OCI-M2 (cell line): ENCODE data around the gene SEPSECS.

Experiments
- DNase-seq: peaks from one replicate; lab custom pipeline; 2025; ENCODE audit not compliant: unreplicated experiment; lab: John Stamatoyannopoulos, UW

The SEPSECS gene

DNA sequence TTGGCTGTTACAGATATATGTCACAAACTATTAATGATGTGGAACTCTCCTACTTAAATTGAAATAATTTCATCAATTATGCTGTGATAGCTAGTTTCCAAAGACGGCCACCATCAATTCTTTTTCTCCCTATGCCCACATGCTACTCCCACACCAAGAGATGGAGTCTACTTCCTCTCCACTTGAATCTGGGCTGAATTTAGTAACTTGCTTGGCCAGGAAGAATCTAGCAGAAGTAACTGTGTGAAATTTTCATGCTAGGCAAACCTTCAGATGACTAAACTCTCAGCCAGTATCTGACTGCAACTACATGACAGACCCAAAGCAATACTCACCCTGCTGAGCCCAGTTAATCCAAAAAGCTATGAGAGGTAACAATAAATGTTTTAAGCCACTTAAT is 3.2 kb downstream of the SEPSECS start:
- no peak for DNase-seq

DNA sequence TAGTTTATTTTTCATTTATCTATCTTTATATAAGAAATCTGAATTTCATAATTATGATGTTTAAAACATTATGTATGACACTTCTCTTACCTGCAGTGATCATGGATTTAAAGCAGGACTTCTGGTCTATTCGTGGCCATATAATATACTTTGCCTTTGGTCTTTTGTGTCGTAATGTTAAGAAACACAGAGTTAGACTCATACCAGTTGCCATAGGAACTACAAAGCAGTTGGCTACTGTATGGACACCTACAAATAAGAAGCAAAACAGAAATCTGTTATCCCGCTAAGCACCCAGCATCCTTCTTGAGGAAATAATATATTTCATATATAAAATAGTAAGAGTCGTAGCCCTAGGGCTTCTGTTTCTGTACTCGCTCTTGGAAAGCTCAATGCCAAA is 4.3 kb downstream of the SEPSECS start:
- no peak for DNase-seq

DNA sequence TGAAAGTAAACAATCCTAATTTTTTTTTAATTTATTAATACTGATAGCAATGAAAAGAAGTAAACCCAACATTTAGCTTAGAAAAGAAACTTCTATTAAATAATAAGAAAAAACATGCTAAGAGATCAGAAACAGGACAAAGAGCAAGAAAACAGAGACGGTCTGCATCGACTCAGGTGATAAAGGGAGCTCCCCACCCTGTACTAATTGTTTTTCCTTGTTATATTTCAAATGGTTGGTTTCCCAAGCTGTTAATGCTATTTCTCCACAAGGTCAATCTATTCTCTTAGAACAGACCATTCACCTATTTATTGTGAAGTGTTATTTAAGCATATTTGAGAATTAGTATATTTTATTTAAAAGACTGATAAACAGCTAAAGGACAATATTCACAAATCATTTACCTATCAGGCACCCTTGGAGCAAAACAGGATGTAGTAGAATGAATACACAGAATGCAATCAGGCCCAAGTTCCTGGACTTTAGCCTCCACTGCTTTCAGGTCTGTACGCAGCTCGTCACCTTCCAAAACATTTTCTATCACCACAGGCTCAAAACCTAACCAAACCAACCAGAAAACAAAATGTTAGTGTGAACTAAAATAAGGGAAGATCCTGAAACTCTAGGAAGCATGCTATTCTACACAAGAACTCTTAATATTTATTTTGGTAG is 5.5 kb downstream of the SEPSECS start:
- DNase-seq: no peak

- no peak for DNase-seq
Observed at GRCh38 chr4:25146076-25146475, 14.2 kb downstream of the SEPSECS start.

GRCh38 chr4:25144870-25145481 is 15.3 kb downstream of the SEPSECS start:
- no peak for DNase-seq

DNA sequence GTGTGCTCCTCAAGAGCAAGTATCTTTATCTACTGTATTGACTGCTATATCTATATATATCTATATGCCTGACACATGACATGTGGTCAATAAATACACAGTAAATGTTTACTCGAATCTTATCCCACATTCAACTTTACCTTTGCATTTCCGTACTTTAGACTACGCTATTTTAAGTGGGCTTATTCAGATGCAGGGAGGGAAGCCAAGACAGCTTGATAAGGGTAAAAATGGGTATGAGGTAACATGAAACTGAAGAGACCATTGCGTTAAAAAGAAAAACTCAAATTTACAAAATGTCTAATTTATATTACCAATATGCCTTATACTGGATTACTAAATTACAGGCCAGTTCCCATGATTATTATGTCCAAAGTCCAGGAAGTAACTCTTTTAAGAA is 17.8 kb downstream of the SEPSECS start:
- DNase-seq: no peak

DNA sequence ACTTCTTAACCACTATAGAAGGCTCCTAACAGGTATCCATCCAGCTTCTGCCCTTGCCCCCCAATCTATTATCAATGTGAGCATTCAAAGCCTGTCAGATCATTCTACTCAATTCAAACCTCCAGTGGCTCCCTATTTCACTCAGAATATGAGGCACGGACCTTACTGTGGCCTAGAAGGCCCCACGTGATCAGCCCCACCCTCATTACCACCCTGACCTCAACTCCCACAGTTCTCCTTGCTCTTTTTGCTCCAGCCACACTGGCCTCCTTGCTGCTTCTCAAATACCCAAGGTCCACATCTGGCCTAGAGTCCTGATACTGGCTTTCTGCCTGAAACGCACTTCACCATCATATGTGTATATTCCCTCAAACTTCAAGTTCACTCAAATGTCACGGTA is 18.7 kb downstream of the SEPSECS start:
- DNase-seq: no peak

- DNase-seq: no peak
Observed at GRCh38 chr4:25133132-25133531, 27.1 kb downstream of the SEPSECS start.

GRCh38 chr4:25131926-25132325 is 28.3 kb downstream of the SEPSECS start:
- no peak for DNase-seq

DNA sequence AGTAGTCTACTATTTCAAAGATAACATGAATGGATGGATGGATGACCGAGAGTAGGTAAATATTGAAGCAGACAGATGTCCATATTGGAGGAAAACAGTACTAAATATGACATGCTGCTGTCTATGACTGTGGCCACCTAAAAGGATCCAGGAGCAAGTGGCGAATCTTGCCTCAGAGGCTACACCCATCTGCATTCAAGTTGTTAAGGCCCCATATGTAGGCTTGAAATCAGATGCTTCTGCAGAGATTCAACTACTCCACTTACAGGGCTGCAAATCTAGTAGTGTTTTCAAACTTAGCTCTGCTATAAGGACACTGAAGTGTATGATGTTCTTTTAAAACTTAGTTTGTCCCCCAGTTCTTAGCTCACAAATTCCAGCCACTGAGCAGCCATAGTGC is 28.9 kb downstream of the SEPSECS start:
- DNase-seq: no peak

- DNase-seq: no peak
Observed at GRCh38 chr4:25129917-25130316, 30.3 kb downstream of the SEPSECS start.

- no peak for DNase-seq
Observed at GRCh38 chr4:25128671-25129070, 31.6 kb downstream of the SEPSECS start.

DNA sequence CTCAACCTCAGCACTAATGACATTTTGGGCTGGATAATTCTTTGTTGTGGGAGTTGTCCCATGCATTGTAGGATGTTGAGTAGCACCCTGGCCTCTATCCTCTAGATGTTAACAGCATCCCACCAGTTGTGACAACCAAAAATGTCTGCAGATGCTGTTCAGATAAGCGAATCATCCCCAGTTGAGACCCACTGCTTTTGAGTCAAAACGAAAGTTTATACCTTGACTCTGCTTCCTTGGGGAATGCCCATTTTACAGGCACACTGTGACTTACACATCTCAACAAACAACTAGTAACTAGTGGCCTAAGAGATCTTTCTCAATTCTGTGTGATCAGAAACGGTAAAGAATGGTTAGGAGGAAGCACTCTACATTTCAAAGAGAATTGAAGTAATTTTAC is 37.0 kb downstream of the SEPSECS start:
- DNase-seq: no peak

DNA sequence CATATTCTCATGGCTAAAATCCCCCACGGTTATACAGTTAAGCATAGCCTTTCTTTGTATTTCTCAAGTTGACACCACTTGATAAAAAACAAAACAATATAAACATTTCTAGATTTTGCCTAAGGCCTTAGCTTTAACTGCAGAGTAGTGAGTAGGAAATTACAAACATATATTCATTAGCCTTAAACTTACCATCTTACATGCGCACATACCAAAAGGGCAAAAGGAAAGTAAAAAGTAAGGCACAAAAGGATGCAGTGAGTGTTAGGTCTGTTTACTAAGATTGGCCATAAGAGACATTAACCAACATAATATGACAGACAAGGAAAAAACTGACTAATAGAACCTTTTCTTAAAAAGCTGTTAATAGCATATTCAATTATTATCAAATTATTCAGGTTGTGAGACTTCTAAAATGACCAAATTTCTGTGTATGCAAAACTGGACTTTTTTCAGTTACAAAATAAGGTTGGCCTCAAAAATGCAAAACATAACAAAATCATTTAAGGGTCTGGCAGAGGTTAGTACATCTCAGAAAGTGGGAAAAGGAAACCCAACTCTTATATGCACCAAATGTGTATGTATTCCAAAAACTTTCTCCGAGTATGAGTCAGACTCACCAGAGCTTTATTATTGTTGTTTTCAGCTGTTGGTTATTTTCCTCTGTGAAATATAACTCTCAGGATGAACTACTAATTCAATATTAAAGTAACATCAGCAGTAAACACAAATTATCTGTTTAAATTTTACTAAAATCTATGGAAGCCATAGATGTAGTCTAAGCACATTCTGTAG is 39.9 kb downstream of the SEPSECS start:
- no peak for DNase-seq

GRCh38 chr4:25117716-25118472 is 42.4 kb downstream of the SEPSECS start:
- no peak for DNase-seq

DNA sequence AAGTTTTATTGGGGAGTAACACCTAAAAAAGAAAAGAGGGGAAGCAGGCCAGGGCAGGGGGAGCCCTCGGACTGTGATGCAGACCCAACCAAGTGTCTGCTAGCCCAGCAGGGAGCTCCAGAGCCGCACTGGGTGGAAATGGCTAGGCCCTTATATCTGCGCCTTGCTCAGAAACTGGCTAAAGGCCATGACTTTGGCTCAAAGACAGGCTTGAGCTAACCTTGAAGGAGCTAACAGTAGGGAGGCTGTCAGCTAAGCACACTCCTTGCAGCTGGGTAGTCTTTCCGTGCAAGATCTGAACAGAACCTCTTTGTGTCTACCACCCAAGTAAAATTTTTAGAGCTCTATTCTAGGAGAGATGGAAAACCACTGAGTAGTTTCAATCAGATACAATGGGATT is 43.0 kb downstream of the SEPSECS start:
- DNase-seq: no peak

GRCh38 chr4:25113915-25114904 is 46.0 kb downstream of the SEPSECS start:
- DNase-seq: no peak

- no peak for DNase-seq
Observed at GRCh38 chr4:25112995-25113380, 47.3 kb downstream of the SEPSECS start.

DNA sequence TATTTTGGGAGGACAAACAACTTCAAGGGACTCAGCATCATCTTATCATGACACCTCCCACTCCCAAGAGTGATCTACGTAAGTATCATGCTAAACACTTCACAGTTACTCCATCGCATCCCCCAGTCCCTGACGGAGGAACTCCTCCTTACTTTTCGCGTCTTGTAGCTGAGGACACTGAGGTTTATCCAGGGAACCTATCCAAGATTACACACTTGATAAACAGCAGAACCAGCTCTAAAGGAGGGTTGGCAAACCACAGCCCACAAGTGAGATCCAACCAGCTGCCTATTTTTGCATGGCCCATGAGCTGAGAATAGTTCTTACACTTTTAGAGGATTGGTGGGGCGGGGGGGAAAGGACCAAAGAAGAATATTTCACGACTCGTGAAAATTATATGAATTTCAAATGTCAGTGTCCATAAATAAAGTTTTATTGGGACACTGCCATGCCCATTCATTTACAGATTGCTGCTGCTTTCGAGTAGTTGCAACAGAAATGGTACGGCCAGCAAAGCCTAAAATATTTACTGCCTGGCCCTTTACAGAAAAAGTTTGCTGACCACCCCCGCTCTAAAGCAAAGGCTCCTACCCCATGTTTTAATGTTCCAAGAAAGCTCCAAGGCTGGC is 47.8 kb downstream of the SEPSECS start:
- DNase-seq: no peak

DNA sequence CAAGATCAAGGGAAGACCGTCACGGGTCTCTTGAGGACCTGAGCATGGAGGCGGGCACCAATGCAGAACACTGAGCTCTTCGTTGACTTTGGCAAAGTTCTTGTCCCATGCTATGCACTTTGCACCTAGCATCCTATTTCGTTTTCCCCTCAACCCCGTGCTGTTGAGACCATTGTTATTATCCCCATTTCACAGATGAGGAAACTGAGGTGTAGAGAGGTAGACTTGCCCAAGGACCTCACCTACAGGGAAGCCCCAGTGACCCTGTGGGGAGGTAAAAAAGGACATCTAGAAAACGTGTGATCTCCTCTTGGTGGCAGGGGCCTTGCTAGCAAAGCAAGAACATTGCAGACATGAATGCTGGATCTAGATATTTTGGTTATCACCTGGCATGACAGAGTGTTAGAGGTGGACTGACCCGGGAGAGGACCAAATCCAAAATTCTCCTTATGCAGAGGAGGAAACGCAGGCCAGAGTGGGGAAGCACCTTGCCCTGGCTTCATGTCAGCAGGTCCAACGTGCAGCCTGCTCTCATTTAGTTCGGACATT is 48.5 kb downstream of the SEPSECS start:
- no peak for DNase-seq
